Endothelial cell (in vitro differentiated cells): ENCODE measurements around the gene CMIP. TPM values are rescaled to one million over a fixed set of nuclear protein-coding genes. Genes with fewer than 3 reads are reported as not detected.

ENCODE experiments used
- DNase-seq: peaks from one replicate; pipeline ENCODE4 v3.0.0; 2021; ENCODE audit warnings: low spot score
- H3K27ac Mint-ChIP-seq: one replicate; pipeline ENCODE4 v1.8.0; 2021; ENCODE audit warnings: mixed read lengths, inconsistent platforms; ENCODE audit not compliant: unreplicated experiment
- H3K27me3 Mint-ChIP-seq: one replicate; pipeline ENCODE4 v1.8.0; 2021; ENCODE audit warnings: mild to moderate bottlenecking, moderate library complexity, mixed read lengths, inconsistent platforms; ENCODE audit not compliant: unreplicated experiment
- H3K36me3 Mint-ChIP-seq: one replicate; pipeline ENCODE4 v1.8.0; 2021; ENCODE audit warnings: mild to moderate bottlenecking, low read depth, mixed read lengths, inconsistent platforms; ENCODE audit not compliant: unreplicated experiment
- H3K4me1 Mint-ChIP-seq: one replicate; pipeline ENCODE4 v1.8.0; 2021; ENCODE audit warnings: mild to moderate bottlenecking, mixed read lengths, inconsistent platforms; ENCODE audit not compliant: unreplicated experiment
- H3K4me3 Mint-ChIP-seq: one replicate; pipeline ENCODE4 v1.8.0; 2021; ENCODE audit warnings: mild to moderate bottlenecking, mixed read lengths, inconsistent platforms; ENCODE audit not compliant: unreplicated experiment
- H3K9me3 Mint-ChIP-seq: one replicate; pipeline ENCODE4 v1.8.0; 2021; ENCODE audit warnings: mixed read lengths, inconsistent platforms; ENCODE audit not compliant: unreplicated experiment
- CTCF ChIP-seq: fragments of 200-600 bp; sonication (generic); IDR thresholded peaks from one replicate; pipeline ENCODE4 v1.5.0; 2021; ENCODE audit warnings: antibody characterized with exemption; ENCODE audit not compliant: unreplicated experiment
- total RNA-seq: library from RNA; stranded (reverse); fragmentation: NEBNext Ultra II Directional; extraction: Animal tissue kit (Norgen Biotek cat#: 25700); gene quantifications from one replicate; pipeline ENCODE4 v1.2.1, GENCODE V29; 2021; ENCODE audit not compliant: unreplicated experiment

CMIP gene
- total RNA-seq, 1 donor from 2014 or later: 98.9 TPM

- H3K36me3 Mint-ChIP-seq: peaks cover 9% of the 10 kb centered on the region
Observed at GRCh38 chr16:81530814-81531213, 86.2 kb downstream of the CMIP start.

GRCh38 chr16:81531419-81531821, 86.8 kb downstream of the CMIP start:
- H3K4me3 Mint-ChIP-seq: no peak overlapping the region
- peaks cover 9% of the 10 kb centered on the region for H3K36me3 Mint-ChIP-seq
- peaks cover 10% of the 10 kb centered on the region for H3K4me1 Mint-ChIP-seq
- DNase-seq: no peak
- H3K27me3 Mint-ChIP-seq: peaks cover 10% of the 10 kb centered on the region
- no peak overlapping the region for H3K27ac Mint-ChIP-seq
- no peaks in the 10 kb centered on the region for H3K9me3 Mint-ChIP-seq
- no peak for TF ChIP-seq CTCF

More at GRCh38 chr16:81530814-81531213, 86.2 kb downstream of the CMIP start:
- H3K9me3 Mint-ChIP-seq: no peaks in the 10 kb centered on the region
- H3K4me3 Mint-ChIP-seq: no peak overlapping the region
- H3K27me3 Mint-ChIP-seq: peaks cover 10% of the 10 kb centered on the region
- H3K27ac Mint-ChIP-seq: no peak overlapping the region
- TF ChIP-seq CTCF: no peak
- DNase-seq: no peak
- peaks cover 15% of the 10 kb centered on the region for H3K4me1 Mint-ChIP-seq

GRCh38 chr16:81532491-81533174, 88.0 kb downstream of the CMIP start:
- DNase-seq: no peak
- Mint-ChIP-seq H3K4me3 (peak overlapping the region; percentile 12), H3K27ac (peak overlapping the region; percentile 39)

GRCh38 chr16:81533175-81533507, 88.5 kb downstream of the CMIP start:
- TF ChIP-seq CTCF: no peak
- H3K4me1 Mint-ChIP-seq: peaks cover 5% of the 10 kb centered on the region

More at GRCh38 chr16:81532491-81533174, 88.0 kb downstream of the CMIP start:
- TF ChIP-seq CTCF: no peak
- Mint-ChIP-seq H3K27me3 (peaks cover 7% of the 10 kb centered on the region), H3K9me3 (no peaks in the 10 kb centered on the region), H3K36me3 (peaks cover 5% of the 10 kb centered on the region), H3K4me1 (peaks cover 5% of the 10 kb centered on the region)

GRCh38 chr16:81535679-81536360, 91.2 kb downstream of the CMIP start:
- H3K4me3 Mint-ChIP-seq: no peak overlapping the region
- peaks cover 8% of the 10 kb centered on the region for H3K36me3 Mint-ChIP-seq
- TF ChIP-seq CTCF: no peak
- no peaks in the 10 kb centered on the region for H3K9me3 Mint-ChIP-seq
- H3K4me1 Mint-ChIP-seq: peaks cover 22% of the 10 kb centered on the region
- DNase-seq: no peak
- peaks cover 7% of the 10 kb centered on the region for H3K27me3 Mint-ChIP-seq
- no peak overlapping the region for H3K27ac Mint-ChIP-seq

More at GRCh38 chr16:81533175-81533507, 88.5 kb downstream of the CMIP start:
- Mint-ChIP-seq H3K27ac (no peak overlapping the region), H3K36me3 (peaks cover 5% of the 10 kb centered on the region), H3K4me3 (peak overlapping the region; percentile 12), H3K27me3 (peaks cover 7% of the 10 kb centered on the region), H3K9me3 (no peaks in the 10 kb centered on the region)
- DNase-seq: no peak
